ENCODE results near the gene MAST4. TPM values are rescaled to one million over a fixed set of nuclear protein-coding genes. Genes with fewer than 3 reads are reported as not detected.

Gene MAST4
- total and polyA plus RNA-seq, 2 of the 13 experiments (the other 11 are each of a cell fraction or from before 2014, with no cell fraction given) = 3.4 to 3.7 TPM

GRCh38 chr5:67214707-67215447 is 618.7 kb downstream of the MAST4 start:
- ChIA-PET POLR2A (interaction anchor here (1.3 kb wide), 1 partner anchor 67 kb away, joined by 4 read pairs; no protein-coding TSS in a partner anchor), CTCF (ENCODE audit: low intra/inter-chr PET ratio, low total read pairs) (no interaction called here)
- Histone ChIP-seq H4K20me1 (ENCODE audit: insufficient read depth, low read length) (no peaks in the 10 kb centered on the region), H3K79me2 (ENCODE audit: insufficient read depth, low read length) (no peaks in the 10 kb centered on the region), H3K9me3 (ENCODE audit: low read length) (no peaks in the 10 kb centered on the region), H3K36me3 (replicated peaks in 1 of 2; ENCODE audit: control insufficient read depth in 1 of 2, insufficient read depth in 2 of 2, low read length in 2 of 2) (no peaks in the 10 kb centered on the region), H3K9ac (ENCODE audit: insufficient read depth, low read depth, low read length) (peak overlapping the region; percentile 35; the same call in 1 of the 2 replicates), H3K27ac (ENCODE audit: extremely low read length, insufficient read depth, low read length) (no peak overlapping the region), H2AFZ (ENCODE audit: low read length) (peak overlapping the region; percentile 25), H3K27me3 (ENCODE audit: control insufficient read depth in 1 of 2, insufficient read depth in 2 of 2, low read length in 2 of 2) (no peaks in the 10 kb centered on the region), H3K4me1 (ENCODE audit: insufficient read depth, low read length) (peaks cover 31% of the 10 kb centered on the region), H3K4me3 (replicated peaks in 1 of 3; ENCODE audit: insufficient read depth in 1 of 3, low read depth in 2 of 3, low read length in 3 of 3) (peak overlapping the region; percentile 42 to 58 (median 51); a peak in 5 of 6 replicates), H3K4me2 (ENCODE audit: low read depth, low read length) (peak overlapping the region; percentile 91)
- ATAC-seq = peak; percentile 81
- FAIRE-seq = no peak
- BruUV-seq (replicated peaks) = no TSS peak
- 31% methylated on average over 10 of the region's 12 CpGs for WGBS (ENCODE audit: low lambda C conversion rate)
- intact Hi-C loops (cut with micrococcal nuclease; ENCODE audit: unreplicated experiment) (no loop called here), in situ Hi-C loops (cut with HindIII; ENCODE audit: extremely low pct_ligation_motif_present, low pct_unique_long_range_greater_than_20kb) (loop anchor here (5.0 to 10.0 kb wide), 3 partner anchors 58 to 910 kb away; no protein-coding TSS in a partner anchor)
- no peak for DNase-seq (ENCODE audit: low spot score)
- 0 out of 2 replicates have a peak, but pooled peaks have one; percentile 5 for TF ChIP-seq ZFY (CRISPR knock-in tag; IDR thresholded peaks at IDR 0.05)
- TF ChIP-seq MYC (CRISPR knock-in tag; IDR thresholded peaks at IDR 0.05; ENCODE audit: borderline replicate concordance) = peak; percentile 1; the same call in 1 of the 2 replicates
- peak; percentile 28; the same call in 1 of the 2 replicates for TF ChIP-seq HNF4A (CRISPR knock-in tag; IDR thresholded peaks at IDR 0.05)
- 0 out of 2 replicates have a peak, but pooled peaks have one; percentile 18 for TF ChIP-seq THAP7 (CRISPR knock-in tag; IDR thresholded peaks at IDR 0.05)
- TF ChIP-seq RFXANK (CRISPR knock-in tag; IDR thresholded peaks at IDR 0.05) = no peak
- TF ChIP-seq ZFAT (CRISPR knock-in tag; conservative IDR thresholded peaks at IDR 0.05) = 0 out of 2 replicates have a peak, but pooled peaks have one; percentile 40
- no peak for TF ChIP-seq NFYC (CRISPR knock-in tag; IDR thresholded peaks at IDR 0.05)
- peak; percentile 26; the same call in 1 of the 2 replicates for TF ChIP-seq PHF20 (CRISPR knock-in tag; IDR thresholded peaks at IDR 0.05)
- TF ChIP-seq SUZ12 (IDR thresholded peaks at IDR 0.05; ENCODE audit: low read depth, low read length) = no peak
- no peak for TF ChIP-seq TARDBP (CRISPR knock-in tag; IDR thresholded peaks at IDR 0.05)
- TF ChIP-seq, protein P1, sequence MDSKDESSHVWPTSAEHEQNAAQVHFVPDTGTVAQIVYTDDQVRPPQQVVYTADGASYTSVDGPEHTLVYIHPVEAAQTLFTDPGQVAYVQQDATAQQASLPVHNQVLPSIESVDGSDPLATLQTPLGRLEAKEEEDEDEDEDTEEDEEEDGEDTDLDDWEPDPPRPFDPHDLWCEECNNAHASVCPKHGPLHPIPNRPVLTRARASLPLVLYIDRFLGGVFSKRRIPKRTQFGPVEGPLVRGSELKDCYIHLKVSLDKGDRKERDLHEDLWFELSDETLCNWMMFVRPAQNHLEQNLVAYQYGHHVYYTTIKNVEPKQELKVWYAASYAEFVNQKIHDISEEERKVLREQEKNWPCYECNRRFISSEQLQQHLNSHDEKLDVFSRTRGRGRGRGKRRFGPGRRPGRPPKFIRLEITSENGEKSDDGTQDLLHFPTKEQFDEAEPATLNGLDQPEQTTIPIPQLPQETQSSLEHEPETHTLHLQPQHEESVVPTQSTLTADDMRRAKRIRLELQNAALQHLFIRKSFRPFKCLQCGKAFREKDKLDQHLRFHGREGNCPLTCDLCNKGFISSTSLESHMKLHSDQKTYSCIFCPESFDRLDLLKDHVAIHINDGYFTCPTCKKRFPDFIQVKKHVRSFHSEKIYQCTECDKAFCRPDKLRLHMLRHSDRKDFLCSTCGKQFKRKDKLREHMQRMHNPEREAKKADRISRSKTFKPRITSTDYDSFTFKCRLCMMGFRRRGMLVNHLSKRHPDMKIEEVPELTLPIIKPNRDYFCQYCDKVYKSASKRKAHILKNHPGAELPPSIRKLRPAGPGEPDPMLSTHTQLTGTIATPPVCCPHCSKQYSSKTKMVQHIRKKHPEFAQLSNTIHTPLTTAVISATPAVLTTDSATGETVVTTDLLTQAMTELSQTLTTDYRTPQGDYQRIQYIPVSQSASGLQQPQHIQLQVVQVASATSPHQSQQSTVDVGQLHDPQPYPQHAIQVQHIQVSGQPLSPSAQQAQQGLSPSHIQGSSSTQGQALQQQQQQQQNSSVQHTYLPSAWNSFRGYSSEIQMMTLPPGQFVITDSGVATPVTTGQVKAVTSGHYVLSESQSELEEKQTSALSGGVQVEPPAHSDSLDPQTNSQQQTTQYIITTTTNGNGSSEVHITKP (CRISPR knock-in tag; IDR thresholded peaks at IDR 0.05; ENCODE audit: low read depth) = 0 out of 2 replicates have a peak, but pooled peaks have one; percentile 7
- TF ChIP-seq ZNF646 (CRISPR knock-in tag; IDR thresholded peaks at IDR 0.05) = no peak
- no peak for TF ChIP-seq HIVEP1 (CRISPR knock-in tag; IDR thresholded peaks at IDR 0.05)

Data from HepG2 (cell line).